Medulla oblongata (tissue), 1 donor: ENCODE results near the gene COL9A2.

ENCODE experiments used
- DNase-seq: peaks from one replicate; pipeline ENCODE4 v3.0.0-alpha.2; 2015; ENCODE audit errors: extremely low spot score

Gene COL9A2

DNA sequence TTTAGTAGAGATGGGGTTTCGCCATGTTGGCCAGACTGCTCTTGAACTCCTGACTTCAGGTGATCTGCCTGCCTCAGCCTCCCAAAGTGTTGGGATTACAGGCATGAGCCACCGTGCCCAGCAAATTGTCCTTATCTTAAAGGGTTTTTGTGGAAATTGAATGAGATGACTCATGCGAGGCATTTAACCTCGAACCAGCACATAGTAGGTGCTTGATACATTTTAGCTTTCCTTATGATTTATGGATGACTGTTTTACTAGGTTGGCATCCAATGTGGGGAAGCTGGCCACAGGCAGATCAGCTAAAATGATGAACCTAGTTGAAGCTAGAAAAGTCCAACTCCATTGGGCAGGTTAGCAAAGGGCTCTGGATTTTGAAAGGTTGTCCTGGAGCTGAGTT lies 1.4 kb upstream of the COL9A2 start:
- DNase-seq = no peak

GRCh38 chr1:40317394-40318074 lies 448 bp upstream of the COL9A2 start:
- DNase-seq = peak; percentile 10

GRCh38 chr1:40315795-40316594 lies 1.1 kb downstream of the COL9A2 start:
- DNase-seq = peak; percentile 59

DNA sequence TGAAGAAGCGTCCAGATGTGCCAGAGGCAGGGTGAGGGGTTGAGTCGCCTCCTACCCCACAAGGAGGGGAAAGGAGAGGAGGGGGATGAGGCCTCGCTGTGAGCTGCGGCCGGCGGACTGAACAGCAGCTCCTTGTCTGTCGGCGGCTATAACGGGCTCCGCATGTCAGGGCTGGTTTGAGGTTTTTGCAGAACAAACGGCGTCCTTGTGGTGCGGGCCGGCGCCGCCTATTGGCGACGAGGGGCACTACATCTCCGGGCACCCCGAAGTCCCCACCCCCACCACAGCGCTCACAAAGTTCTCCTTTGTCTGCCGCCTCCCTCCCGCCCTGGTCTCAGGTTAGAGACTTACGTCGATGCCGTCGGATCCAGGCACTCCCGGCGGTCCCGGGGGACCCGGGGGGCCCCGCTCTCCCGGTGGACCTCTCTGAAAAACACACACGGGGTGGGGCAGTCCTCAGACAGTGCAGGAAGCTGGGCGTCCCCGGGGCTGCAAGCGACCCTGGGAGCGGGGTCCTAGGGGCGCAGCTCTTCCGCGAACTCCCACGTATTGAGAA lies 1.8 kb downstream of the COL9A2 start:
- peak; percentile 94 for DNase-seq

GRCh38 chr1:40314721-40315238 lies 2.3 kb downstream of the COL9A2 start:
- no peak for DNase-seq

DNA sequence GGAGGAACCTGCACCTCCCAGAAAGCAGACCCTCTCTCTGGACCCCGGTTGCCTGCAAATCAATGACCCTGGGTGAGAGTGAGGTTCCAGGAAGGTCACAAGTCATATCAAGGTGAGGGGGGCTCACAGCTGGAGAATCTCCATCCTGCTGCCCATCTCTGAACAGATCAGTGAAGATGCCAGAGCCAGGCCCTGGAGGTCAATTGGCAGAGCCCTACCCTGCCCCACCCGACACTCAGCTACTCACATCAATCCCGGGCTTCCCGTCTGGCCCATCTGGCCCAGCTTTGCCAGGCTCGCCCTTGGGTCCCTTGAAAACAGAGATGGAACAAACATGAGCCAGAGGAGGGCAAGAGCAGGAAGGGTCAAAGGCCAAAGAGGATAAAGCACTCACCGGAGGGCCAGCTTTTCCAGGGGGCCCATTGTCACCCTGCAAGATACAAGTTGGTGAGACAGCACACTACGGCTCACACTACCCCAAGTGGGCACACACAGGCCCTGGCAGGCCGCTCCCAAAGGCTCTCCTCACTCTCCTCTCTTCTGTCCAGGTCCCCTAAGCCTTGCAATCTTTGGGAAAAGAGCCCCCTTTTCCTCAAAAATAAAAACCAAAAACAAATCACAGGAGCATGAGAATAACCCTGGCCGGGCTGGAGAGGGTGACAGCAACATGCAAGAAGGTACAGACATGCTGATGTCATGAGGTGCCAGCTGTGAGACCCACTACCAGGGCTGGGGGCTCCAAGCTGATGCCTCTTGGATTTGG lies 2.9 kb downstream of the COL9A2 start:
- DNase-seq = no peak

GRCh38 chr1:40313329-40313957 lies 3.6 kb downstream of the COL9A2 start:
- no peak for DNase-seq

DNA sequence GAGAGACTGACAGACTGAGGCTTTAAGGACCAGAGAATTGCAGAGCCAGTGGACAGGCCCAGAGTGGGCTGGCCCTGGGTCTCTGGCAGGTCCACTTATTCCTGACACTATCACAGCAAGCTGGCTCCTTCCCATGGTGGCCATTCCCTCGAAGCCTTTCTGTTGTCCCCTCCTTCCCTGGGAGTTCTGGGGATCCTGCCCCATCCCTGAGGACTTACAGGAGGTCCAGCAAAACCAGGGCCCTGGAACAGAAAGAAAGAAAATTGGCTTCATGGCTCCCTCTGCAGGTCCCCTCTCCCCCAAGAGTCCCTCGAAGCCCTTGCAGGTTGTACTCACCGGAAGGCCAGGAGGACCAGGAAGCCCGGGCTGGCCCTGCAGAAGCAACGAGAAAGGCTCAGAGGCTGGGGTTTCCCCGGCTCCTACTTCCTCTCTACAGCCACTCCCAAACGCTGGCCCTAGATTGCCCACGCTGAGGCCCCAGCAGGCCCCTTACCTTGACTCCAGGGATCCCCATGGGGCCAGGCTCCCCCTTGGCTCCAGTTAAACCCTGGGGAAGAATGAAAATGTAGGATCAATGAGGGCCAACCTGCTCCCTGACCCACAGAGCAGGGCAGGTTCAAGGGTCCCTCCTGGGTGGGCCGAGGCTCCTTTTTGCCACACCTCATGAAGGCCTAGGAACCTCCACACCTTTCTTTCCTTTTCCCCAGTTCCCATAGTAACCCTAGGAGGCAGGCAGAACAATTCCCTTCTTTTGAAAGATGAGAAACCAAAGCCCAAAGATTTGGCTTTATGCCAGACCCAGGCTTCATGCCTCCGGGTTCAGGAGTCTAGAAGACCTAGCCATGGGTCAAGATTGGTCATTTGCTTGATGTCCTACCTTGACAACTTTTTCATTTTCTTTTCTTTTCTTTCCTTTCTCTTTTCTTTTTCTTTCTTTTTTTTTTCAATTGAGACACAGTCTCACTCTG lies 4.6 kb downstream of the COL9A2 start:
- DNase-seq = peak; percentile 60

DNA sequence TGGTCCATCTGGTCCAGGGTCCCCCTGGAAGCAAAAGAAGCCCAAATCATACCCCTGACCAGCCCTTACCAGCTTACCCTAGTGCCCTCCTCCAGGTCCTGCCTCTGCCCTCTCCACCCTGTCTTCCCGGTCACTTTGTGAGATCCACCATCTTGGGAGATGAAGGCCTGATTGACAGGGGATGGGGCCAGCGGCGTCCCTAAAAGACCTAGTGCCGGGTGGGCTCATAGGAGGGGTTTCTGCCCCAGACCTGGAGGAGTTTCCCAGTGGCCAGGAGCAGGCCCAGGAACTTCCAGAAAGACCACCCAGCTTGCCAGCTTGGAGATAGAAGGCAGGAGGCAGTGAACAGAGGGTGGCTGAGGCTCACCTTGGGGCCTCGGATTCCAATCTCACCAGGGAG lies 5.4 kb downstream of the COL9A2 start:
- no peak for DNase-seq

GRCh38 chr1:40310983-40311642 lies 6.0 kb downstream of the COL9A2 start:
- no peak for DNase-seq

- no peak for DNase-seq
Observed at GRCh38 chr1:40310129-40310461, 7.0 kb downstream of the COL9A2 start.

GRCh38 chr1:40309374-40310128 lies 7.5 kb downstream of the COL9A2 start:
- peak; percentile 78 for DNase-seq

DNA sequence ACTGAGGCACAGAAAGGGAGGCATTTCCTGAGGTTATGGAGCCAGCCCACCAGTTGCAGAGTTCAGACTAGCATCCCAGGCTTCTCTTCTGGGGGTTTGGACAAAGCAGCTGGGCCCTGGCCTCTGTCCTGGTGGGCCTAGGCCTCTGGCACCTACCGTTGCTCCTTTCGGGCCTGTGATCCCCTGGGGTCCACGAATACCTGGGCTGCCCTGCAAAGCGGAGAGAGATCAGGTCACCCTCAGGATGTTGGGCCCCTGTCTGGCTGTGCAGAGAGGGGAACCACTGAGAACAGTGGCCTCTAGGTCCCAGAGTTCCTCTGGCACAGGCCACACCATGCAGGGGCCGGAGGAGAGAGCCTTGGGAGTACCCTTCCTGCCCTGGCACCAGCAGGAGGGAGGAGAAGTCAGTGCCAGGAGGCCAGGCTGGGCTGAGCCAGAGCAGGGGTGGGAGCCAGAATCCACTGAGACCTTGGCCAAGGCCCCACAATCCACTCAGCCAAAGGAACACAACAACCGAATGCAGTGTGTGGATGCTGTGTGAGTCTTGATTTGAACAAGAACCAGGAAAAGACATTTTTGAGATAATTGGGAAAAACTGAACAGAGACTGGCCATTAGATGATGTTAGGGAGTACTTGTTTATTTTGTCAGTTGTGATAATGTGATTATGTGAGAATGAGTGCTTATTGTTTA lies 8.9 kb downstream of the COL9A2 start:
- DNase-seq = peak; percentile 83

DNA sequence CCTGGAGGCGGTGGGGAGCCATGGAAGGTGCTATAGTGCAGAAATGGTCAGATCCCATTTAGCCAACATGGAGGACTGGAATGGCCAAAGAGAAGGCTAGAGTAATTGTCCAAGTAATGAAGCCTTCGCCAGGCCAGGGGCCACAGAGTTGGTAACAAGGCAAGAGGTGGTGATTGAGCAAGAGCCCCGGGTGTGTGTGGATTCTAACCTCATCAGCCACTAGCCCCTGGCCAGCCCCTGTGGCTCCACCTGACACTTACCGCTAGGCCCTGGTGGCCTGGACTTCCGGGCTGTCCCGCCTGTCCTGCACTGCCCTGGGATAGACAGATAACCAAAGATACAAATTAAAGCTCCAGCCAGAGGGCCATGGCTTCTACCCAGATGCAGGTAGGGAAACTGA lies 9.9 kb downstream of the COL9A2 start:
- DNase-seq = no peak

- DNase-seq = no peak
Observed at GRCh38 chr1:40306296-40306695, 10.8 kb downstream of the COL9A2 start.

- no peak for DNase-seq
Observed at GRCh38 chr1:40305871-40306270, 11.2 kb downstream of the COL9A2 start.

DNA sequence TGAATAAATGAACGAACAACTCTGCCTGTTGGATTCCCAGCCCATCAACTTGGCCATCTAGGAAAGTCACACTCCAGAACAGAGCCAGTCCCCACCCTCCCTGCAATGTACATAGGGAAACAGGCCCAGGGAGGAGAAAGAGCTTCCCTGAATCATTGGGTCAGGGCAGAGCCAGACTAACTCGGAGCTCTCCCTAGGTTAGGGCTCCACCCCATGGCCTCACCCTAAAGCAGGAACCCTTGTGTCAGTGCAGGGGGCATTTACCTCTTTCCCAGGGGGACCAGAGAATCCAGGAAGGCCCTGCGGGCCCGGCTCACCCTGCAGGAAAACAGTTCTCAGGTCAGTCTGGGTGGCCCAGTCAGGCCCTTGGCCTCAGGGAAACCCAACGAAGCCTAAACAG lies 11.6 kb downstream of the COL9A2 start:
- DNase-seq = no peak

- no peak for DNase-seq
Observed at GRCh38 chr1:40303790-40304189, 13.3 kb downstream of the COL9A2 start.
